ENCODE measurements around the gene CXCL12. TPM values are rescaled to one million over a fixed set of nuclear protein-coding genes. Genes with fewer than 3 reads are reported as not detected.

The CXCL12 gene
- total RNA-seq, 1 experiment from 2014 or later: 0.47 TPM

DNA sequence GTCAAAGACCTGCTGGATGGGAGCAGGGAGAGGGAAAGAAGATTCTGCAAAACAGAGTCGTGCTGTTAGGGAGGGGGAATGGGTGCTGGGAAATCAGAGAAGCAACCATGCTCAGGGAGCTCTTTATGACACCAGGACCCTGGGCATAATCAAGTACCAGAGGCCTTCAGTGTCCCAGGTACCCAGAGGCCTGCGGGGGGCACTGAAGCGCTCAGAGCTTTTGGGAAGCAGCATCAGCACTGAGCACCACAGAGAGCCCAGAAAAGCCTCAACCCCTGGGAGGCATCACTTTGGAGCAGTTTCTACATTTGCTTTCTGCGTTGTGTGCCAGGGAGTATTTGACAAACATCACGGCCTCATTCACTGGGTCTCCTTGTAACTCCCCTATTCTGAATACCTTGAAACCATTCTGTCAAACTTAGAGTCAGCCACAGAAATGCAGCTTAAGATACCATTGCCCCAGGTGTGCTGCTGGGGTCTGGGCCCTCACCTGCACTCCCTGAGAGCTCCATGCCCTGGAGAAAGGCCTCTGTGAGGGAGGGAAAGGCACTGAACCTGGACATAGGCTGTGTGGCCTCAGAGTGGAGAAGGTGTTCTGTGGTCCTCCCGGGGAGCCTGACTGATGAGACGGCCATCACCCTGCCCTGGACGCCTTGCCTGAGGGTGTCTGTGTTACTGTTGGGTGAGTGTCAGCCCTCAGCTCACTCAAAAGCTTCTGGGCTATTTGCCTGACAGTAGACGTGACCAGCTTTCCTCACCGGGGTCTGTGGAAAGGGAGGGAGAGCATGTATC is 37.1 kb downstream of the CXCL12 start:
- no peak overlapping the region for H2AFZ ChIP-seq (ENCODE audit: low read depth, low read length, poor library complexity, severe bottlenecking)
- no peaks in the 10 kb centered on the region for H3K79me2 ChIP-seq (ENCODE audit: insufficient read depth, low read length)
- H3K9me3 ChIP-seq (ENCODE audit: control insufficient read depth in 1 of 2, insufficient read depth in 1 of 2, low read depth in 1 of 2, low read length in 2 of 2): no peaks in the 10 kb centered on the region
- no peaks in the 10 kb centered on the region for H3K9me2 ChIP-seq (ENCODE audit: insufficient read depth)
- no peak for TF ChIP-seq MAX (IDR thresholded peaks at IDR 0.05)
- no peak for TF ChIP-seq TCF7L2 (IDR thresholded peaks at IDR 0.05; ENCODE audit: borderline replicate concordance, extremely low read depth, insufficient read depth, insufficient read length)
- TF ChIP-seq, protein P1, sequence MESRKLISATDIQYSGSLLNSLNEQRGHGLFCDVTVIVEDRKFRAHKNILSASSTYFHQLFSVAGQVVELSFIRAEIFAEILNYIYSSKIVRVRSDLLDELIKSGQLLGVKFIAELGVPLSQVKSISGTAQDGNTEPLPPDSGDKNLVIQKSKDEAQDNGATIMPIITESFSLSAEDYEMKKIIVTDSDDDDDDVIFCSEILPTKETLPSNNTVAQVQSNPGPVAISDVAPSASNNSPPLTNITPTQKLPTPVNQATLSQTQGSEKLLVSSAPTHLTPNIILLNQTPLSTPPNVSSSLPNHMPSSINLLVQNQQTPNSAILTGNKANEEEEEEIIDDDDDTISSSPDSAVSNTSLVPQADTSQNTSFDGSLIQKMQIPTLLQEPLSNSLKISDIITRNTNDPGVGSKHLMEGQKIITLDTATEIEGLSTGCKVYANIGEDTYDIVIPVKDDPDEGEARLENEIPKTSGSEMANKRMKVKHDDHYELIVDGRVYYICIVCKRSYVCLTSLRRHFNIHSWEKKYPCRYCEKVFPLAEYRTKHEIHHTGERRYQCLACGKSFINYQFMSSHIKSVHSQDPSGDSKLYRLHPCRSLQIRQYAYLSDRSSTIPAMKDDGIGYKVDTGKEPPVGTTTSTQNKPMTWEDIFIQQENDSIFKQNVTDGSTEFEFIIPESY (IDR thresholded peaks at IDR 0.05; ENCODE audit: extremely low read depth, insufficient replicate concordance, low read length): no peak
- no peak for TF ChIP-seq POLR2A (IDR thresholded peaks at IDR 0.05; ENCODE audit: borderline replicate concordance, extremely low read depth, insufficient read depth, insufficient read length)
- no peak for TF ChIP-seq SP1 (IDR thresholded peaks at IDR 0.05; ENCODE audit: low read depth)
- TF ChIP-seq EZH2phosphoT487 (IDR thresholded peaks at IDR 0.05; ENCODE audit: borderline replicate concordance): no peak
- TF ChIP-seq ZNF274 (IDR thresholded peaks at IDR 0.05; ENCODE audit: low read depth, low read length): no peak
- no peak for TF ChIP-seq YY1 (IDR thresholded peaks at IDR 0.05; ENCODE audit: extremely low read depth, insufficient replicate concordance, low read depth, low read length)
- TF ChIP-seq CEBPB (IDR thresholded peaks at IDR 0.05; ENCODE audit: low read depth): no peak
- TF ChIP-seq CTCF (IDR thresholded peaks at IDR 0.05 in 2 of 3, conservative IDR thresholded peaks at IDR 0.05 in 1 of 3; ENCODE audit: borderline replicate concordance in 1 of 3, insufficient read depth in 1 of 3, low read depth in 2 of 3, low read length in 2 of 3): no peak
- no peak for TF ChIP-seq EZH2 (IDR thresholded peaks at IDR 0.05)
- no peak for TF ChIP-seq ELF1 (IDR thresholded peaks at IDR 0.05; ENCODE audit: borderline replicate concordance, low read depth)
- TF ChIP-seq, protein P2, sequence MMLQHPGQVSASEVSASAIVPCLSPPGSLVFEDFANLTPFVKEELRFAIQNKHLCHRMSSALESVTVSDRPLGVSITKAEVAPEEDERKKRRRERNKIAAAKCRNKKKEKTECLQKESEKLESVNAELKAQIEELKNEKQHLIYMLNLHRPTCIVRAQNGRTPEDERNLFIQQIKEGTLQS (IDR thresholded peaks at IDR 0.05): no peak
- no peaks in the 10 kb centered on the region for H3K36me3 ChIP-seq (ENCODE audit: control insufficient read depth in 1 of 2, insufficient read depth in 2 of 2, low read length in 2 of 2)
- no peak overlapping the region for H3K9ac ChIP-seq (ENCODE audit: low read length)
- H3K27me3 ChIP-seq (ENCODE audit: insufficient read depth, low read length): peaks cover 15% of the 10 kb centered on the region
- no peaks in the 10 kb centered on the region for H3K4me1 ChIP-seq (ENCODE audit: control insufficient read depth in 1 of 2, insufficient read depth in 2 of 2, low read length in 2 of 2)
- BruUV-seq (replicated peaks): no TSS peak
- H3K4me2 ChIP-seq (ENCODE audit: low read length): no peak overlapping the region
- intact Hi-C loops (cut with micrococcal nuclease): no loop called here
- no peak overlapping the region for H3K27ac ChIP-seq (ENCODE audit: low read depth, low read length)
- ATAC-seq: no peak
- CTCF ChIA-PET: no interaction called here
- RAD21 ChIA-PET (ENCODE audit: low non-redundant PET in 1 of 2, low total read pairs in 2 of 2, uncharacterized antibody in 2 of 2, unreplicated experiment in 2 of 2): no interaction called here
- H4K20me1 ChIP-seq (ENCODE audit: insufficient read depth): no peaks in the 10 kb centered on the region
- POLR2A ChIA-PET: no interaction called here
- no peak overlapping the region for H3K4me3 ChIP-seq (replicated peaks in 1 of 2; ENCODE audit: low read depth in 1 of 2, low read length in 2 of 2)
- DNase-seq (ENCODE audit: low read depth, low spot score): no peak
